Skeletal muscle tissue (tissue), 4 donors: ENCODE measurements around the gene KRTAP5-2. TPM values are rescaled to one million over a fixed set of nuclear protein-coding genes. Genes with fewer than 3 reads are reported as not detected.
"Not testable (repeated sequence)": the region's sequence is repeated elsewhere in the genome, so short reads cannot be mapped to it uniquely, and the experiment has no call there.

ENCODE experiments used
- H3K27ac ChIP-seq: one replicate; pipeline ENCODE4 v1.7.0; 2013; ENCODE audit warnings: mild to moderate bottlenecking, low read depth, low read length, inconsistent platforms
- H3K27me3 ChIP-seq, 3 donors: one replicate each; pipeline ENCODE4 v1.7.0; 2013; ENCODE audit warnings: low read length in 3 of 3; ENCODE audit not compliant: control insufficient read depth in 3 of 3, insufficient read depth in 3 of 3
- H3K36me3 ChIP-seq, 3 donors: one replicate each; pipeline ENCODE4 v1.7.0; 2013; ENCODE audit warnings: low read length in 3 of 3; ENCODE audit not compliant: control insufficient read depth in 3 of 3, insufficient read depth in 3 of 3
- H3K4me1 ChIP-seq, 3 donors: one replicate each; pipeline ENCODE4 v1.7.0; 2013; ENCODE audit warnings: low read length in 3 of 3, mild to moderate bottlenecking in 3 of 3; ENCODE audit not compliant: control insufficient read depth in 3 of 3, insufficient read depth in 3 of 3
- H3K4me3 ChIP-seq, 3 donors: one replicate each; pipeline ENCODE4 v1.7.0; 2013; ENCODE audit warnings: low read length in 3 of 3
- H3K9ac ChIP-seq, 3 donors: one replicate each; pipeline ENCODE4 v1.7.0; 2013; ENCODE audit warnings: low read length in 3 of 3, mild to moderate bottlenecking in 3 of 3, moderate library complexity in 2 of 3, low read depth in 1 of 3
- H3K9me3 ChIP-seq, 3 donors: one replicate each; pipeline ENCODE4 v1.7.0; 2013; ENCODE audit warnings: low read length in 3 of 3; ENCODE audit not compliant: control insufficient read depth in 3 of 3
- total RNA-seq: library from RNA; depleted of rRNA; stranded (reverse); fragments of >200 nt; gene quantifications from one replicate; pipeline ENCODE4 v1.2.3, GENCODE V29; 2014
- donor health status: Osteomylitis.

KRTAP5-2 gene
- total RNA-seq, 1 donor from 2014 or later: not detected

DNA sequence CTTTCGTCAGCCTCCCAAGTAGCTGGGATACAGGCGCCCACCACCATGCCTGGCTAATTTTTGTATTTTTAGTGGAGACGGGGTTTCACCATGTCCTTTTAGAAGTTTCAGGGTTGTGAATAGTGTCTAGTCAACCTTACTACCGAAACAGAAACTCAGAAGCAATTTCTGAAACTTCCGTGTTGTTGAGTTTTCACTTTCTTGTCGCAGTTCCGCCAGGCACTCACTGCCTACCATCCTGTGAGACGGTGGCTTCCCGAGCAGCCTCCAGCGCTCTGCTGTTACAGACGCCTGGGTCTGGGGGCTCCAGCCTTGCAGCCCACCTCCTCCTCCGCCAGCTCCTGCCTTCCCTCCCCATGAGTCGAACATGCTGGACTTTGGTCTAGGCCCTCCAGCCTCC lies 7.8 kb upstream of the KRTAP5-2 start:
- not testable (repeated sequence) for H3K36me3 ChIP-seq, H3K9me3 ChIP-seq, H3K4me1 ChIP-seq, H3K27ac ChIP-seq, H3K9ac ChIP-seq, H3K4me3 ChIP-seq
- peaks cover 21 to 39% (median 24%) of the 10 kb centered on the region in 3 donors for H3K27me3 ChIP-seq

DNA sequence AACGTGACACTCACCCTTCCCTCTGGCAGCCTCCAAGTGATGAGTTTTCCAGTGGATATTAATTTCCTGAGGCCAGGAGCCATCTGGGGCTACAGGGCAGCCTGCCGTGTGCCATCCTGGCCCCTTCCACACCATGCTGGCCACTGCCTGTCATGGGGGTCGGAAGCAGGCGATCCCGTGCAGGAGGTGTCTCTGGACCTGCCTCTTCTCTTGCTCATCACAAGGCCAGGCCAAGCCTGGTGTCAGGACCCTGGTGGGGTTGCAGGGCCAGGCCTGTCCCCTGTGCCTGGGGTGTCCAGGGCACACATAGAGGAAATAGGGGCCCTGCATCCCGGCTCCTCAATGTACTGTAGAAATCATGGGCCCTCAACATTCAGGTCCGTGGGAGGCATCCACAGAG lies 6.6 kb upstream of the KRTAP5-2 start:
- Histone ChIP-seq H3K4me1 (no peaks in the 10 kb centered on the region), H3K27ac (no peak overlapping the region), H3K9ac (no peak overlapping the region), H3K27me3 (peaks cover 21 to 39% (median 24%) of the 10 kb centered on the region in 3 donors), H3K4me3 (no peak overlapping the region), H3K9me3 (no peaks in the 10 kb centered on the region), H3K36me3 (no peaks in the 10 kb centered on the region)

DNA sequence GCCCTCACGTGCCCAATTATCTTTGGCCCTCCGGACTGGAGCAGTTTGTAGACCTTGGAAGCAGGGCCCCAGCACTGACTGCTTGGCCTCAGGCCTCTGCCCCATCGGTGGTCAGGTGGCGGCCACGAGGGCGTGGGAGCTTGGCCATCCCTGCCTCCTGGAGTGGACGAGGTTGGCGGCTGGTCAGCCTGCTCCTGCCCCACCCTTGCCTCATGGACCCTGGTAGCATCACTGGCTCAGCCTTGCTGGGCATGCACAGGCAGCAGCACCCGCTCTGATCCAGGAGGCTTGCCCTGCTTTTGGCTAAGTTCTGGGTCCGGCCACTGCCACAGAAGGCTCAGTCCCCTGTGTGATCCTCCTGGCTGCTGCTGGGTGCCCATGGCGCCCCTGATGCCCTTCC lies 6.1 kb upstream of the KRTAP5-2 start:
- peaks cover 21 to 39% (median 24%) of the 10 kb centered on the region in 3 donors for H3K27me3 ChIP-seq
- no peaks in the 10 kb centered on the region for H3K9me3 ChIP-seq
- no peaks in the 10 kb centered on the region for H3K4me1 ChIP-seq
- H3K9ac ChIP-seq: no peak overlapping the region
- H3K4me3 ChIP-seq: no peak overlapping the region
- no peaks in the 10 kb centered on the region for H3K36me3 ChIP-seq
- H3K27ac ChIP-seq: no peak overlapping the region

DNA sequence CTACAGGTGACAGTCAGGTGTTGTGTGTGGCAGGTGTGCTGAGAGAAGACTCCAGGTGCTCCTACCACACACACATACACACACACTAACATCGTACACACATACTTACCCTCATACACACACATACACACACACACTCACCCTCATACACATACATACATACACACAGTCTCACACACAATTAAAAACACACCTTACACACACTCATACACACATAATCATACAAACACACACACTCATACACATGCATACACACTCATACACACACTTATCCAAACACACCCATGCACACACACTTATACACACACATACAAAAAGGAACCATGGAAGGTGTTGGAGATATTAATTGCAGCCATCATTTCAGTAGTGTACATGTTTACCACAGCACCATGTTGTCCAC lies 5.5 kb upstream of the KRTAP5-2 start:
- H3K9me3 ChIP-seq: no peaks in the 10 kb centered on the region
- H3K9ac ChIP-seq: no peak overlapping the region
- H3K4me1 ChIP-seq: no peaks in the 10 kb centered on the region
- no peak overlapping the region for H3K4me3 ChIP-seq
- no peaks in the 10 kb centered on the region for H3K36me3 ChIP-seq
- peaks cover 21 to 39% (median 24%) of the 10 kb centered on the region in 3 donors for H3K27me3 ChIP-seq
- H3K27ac ChIP-seq: no peak overlapping the region

DNA sequence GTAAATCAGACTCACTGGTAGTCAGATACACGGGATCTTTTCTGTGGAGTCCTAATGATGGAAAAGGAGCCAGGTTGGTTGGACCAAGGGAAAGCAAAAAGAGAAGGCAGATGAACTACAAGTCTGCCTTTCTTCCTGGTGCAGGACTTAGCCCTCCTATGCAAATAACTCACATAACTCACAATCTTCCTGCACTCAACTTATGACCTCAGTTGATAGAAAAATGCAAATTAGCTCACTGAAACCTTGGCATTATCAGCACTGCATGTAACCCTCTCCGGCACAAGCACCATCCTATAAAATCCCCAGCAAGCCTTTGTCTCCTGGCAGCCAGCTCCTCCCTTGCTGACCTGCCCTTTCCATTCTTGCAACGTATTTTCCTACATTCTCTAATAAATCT lies 3.6 kb upstream of the KRTAP5-2 start:
- H3K9ac ChIP-seq, H3K9me3 ChIP-seq, H3K36me3 ChIP-seq, H3K27ac ChIP-seq, H3K4me1 ChIP-seq, H3K4me3 ChIP-seq: not testable (repeated sequence)
- peaks cover 20 to 35% (median 23%) of the 10 kb centered on the region in 3 donors for H3K27me3 ChIP-seq

DNA sequence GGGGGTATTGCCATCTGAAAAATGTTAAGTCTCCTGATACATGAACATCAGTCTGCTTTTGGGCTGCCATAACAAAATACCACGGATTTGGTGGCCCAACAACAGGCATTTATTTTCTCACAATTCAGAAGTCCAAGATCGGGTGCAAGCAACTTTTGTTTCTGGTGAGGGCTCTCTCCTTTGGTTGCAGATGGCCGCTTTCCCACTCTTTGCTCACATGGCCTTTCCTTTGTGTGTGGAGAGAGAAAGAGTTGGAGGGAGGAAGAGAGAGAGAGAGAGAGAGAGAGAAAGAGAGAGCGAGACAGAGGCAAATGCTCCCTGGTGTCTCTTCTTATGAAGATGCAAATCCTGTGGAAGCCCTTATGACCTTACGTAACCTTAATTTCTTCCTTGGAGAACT lies 2.5 kb upstream of the KRTAP5-2 start:
- Histone ChIP-seq H3K9me3 (no peaks in the 10 kb centered on the region), H3K4me1 (peaks cover 0 to 5% (median 0%) of the 10 kb centered on the region in 3 donors), H3K4me3 (no peak overlapping the region), H3K27me3 (peaks cover 18 to 32% (median 19%) of the 10 kb centered on the region in 3 donors), H3K36me3 (no peaks in the 10 kb centered on the region), H3K27ac (no peak overlapping the region), H3K9ac (no peak overlapping the region)

DNA sequence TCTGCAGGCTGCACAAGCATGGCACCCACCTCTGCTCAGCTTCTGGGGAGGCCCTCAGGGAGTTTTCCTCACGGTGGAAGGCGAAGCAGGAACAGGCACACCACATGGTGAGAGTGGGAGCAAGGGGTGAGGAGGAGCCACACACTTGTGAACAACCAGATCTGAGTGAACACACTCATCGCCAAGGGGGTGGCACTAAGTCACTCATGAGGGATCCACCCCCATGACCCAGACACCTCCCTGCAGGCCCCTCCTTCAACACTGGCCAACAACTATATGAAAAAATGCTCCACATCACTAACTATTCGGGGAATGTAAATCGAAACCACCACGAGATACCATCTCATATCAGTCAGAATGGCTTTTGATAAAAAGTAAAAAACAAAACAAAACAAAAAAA lies 722 bp upstream of the KRTAP5-2 start:
- H3K36me3 ChIP-seq: no peaks in the 10 kb centered on the region
- H3K9ac ChIP-seq: no peak overlapping the region
- no peak overlapping the region for H3K4me3 ChIP-seq
- H3K27ac ChIP-seq: no peak overlapping the region
- H3K4me1 ChIP-seq: peaks cover 0 to 5% (median 0%) of the 10 kb centered on the region in 3 donors
- H3K27me3 ChIP-seq: peaks cover 8 to 19% (median 10%) of the 10 kb centered on the region in 3 donors
- no peaks in the 10 kb centered on the region for H3K9me3 ChIP-seq

DNA sequence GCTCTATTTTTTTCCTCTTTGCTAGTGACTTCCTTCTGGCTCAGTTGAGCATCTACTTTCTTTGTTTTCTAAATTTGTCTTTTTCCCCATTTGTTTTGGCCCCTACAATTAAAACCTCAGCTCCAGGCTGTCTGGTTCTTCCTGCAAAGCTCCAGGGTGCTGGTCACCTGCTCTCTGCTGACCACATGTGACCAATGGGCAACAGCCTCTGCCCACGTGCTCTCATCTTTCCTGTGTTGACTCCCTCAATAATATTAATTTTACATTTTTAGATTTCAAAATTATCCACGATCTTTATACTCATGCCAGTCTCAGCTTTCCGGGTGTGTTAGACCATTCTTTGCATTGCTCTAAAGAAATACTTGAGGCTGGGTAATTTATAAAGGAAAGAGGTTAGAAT lies 312 bp upstream of the KRTAP5-2 start:
- not testable (repeated sequence) for H3K9me3 ChIP-seq, H3K36me3 ChIP-seq

DNA sequence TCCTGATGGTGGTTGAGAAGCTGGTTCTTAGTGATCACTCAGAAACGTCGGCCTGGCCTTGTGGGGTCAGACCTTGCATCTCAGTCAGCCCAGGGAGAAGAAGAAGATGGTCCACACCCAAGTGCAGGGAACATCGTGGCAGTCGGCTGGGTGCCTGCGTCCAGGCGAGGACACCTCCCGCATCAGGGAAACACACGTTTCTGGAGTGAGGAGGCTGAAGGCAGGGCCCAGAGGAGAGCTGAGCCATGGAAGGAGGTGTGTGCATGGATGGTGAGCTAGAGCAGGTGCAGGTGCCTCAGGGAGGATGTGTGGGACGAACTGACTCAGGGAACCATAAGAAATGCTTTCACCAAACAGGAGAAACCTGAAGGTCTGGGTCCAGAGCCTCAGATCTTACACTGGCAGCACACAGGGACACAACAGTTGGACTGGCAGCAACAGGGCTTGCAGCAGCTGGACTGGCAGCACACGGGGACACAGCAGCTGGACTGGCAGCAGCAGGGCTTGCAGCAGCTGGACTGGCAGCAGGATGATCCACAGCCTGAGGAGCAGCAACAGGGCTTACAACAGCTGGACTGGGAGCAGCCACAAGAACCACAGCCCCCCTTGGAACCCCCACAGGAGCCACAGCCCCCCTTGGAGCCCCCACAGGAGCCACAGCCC lies 632 bp downstream of the KRTAP5-2 start:
- peaks cover 9 to 14% (median 10%) of the 10 kb centered on the region in 3 donors for H3K27me3 ChIP-seq

More for the DNA sequence above, 312 bp upstream of the KRTAP5-2 start:
- H3K4me1 ChIP-seq, H3K4me3 ChIP-seq, H3K27ac ChIP-seq, H3K9ac ChIP-seq: not testable (repeated sequence)
- peaks cover 10 to 19% (median 12%) of the 10 kb centered on the region in 3 donors for H3K27me3 ChIP-seq

DNA sequence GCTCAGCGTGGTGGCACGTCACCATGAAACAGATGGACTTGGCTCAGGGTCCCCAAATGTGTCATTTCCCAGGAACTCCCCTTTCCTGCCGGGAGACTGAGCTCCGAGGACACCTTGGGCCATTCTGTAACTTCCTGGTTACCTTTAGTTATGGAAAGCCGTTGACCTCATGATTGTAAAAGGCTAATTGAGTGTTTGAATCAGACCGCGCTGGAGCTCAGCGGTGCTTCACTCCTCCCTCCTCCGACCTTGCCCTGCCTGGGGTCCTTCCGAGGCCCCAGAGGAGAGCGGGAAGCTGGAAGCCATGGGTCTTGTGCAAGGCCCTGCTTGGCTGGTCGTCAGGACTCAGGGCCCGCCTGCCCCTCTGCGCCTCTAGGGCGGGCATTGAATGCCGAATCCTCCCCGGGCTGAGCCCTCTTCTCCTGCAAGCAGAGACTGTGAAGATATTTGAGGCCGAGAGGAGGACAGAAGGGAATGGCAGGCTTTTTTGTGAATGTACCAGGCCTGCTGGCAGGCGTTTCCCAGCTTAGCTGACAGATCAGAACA lies 1.4 kb downstream of the KRTAP5-2 start:
- not testable (repeated sequence) for H3K36me3 ChIP-seq, H3K9me3 ChIP-seq, H3K27ac ChIP-seq, H3K4me1 ChIP-seq, H3K4me3 ChIP-seq, H3K9ac ChIP-seq
- H3K27me3 ChIP-seq: peaks cover 4 to 14% (median 10%) of the 10 kb centered on the region in 3 donors

More for the DNA sequence above, 632 bp downstream of the KRTAP5-2 start:
- H3K9ac ChIP-seq: no peak overlapping the region
- peaks cover 0 to 5% (median 0%) of the 10 kb centered on the region in 3 donors for H3K4me1 ChIP-seq
- H3K36me3 ChIP-seq: no peaks in the 10 kb centered on the region
- H3K4me3 ChIP-seq: no peak overlapping the region
- no peak overlapping the region for H3K27ac ChIP-seq
- H3K9me3 ChIP-seq: no peaks in the 10 kb centered on the region
